DMS114 treated with DMSO at 0.1 percent for 48 hours (cell line): Measurements from ENCODE around the gene PRTN3.

Experiments used
- DNase-seq: peaks from one replicate; lab custom pipeline; 2025; ENCODE audit not compliant: unreplicated experiment; lab: John Stamatoyannopoulos, UW

The PRTN3 gene, protein sequence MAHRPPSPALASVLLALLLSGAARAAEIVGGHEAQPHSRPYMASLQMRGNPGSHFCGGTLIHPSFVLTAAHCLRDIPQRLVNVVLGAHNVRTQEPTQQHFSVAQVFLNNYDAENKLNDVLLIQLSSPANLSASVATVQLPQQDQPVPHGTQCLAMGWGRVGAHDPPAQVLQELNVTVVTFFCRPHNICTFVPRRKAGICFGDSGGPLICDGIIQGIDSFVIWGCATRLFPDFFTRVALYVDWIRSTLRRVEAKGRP

DNA sequence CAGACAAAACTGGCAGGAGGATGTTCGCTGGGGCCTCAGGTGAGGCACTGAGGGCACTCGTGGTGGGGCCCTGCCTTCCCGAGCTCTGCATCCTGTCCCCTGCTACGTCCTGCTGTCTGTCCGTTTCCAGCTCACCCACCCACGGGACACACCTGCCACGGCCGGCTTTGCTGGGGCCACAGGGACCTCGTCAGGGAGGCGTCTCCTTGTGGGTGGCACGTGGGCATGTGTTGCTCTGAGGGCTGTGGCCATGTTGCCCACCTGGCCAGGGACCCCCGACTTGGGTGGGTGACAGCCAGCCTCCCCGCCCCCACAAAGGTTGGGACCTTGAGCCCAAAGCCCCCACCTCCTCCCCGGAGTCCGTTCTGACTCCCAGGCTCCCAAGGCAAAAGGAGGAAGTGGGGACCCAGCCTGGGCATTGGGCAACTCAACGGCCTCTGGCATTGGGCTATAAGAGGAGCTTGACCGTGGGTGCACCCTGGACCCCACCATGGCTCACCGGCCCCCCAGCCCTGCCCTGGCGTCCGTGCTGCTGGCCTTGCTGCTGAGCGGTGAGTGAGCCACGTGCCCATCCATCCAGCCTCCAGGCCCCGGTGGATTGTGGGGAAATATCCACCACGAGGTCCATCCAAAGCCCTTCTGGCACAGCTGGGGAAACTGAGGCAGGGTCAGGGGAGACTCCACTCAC lies at the start of gene PRTN3:
Gene PRTN3 (plus strand): TSS at position 481 of the 688 bp plus-strand sequence. CDS start 10 bp downstream, at position 491.
- no peak for DNase-seq

DNA sequence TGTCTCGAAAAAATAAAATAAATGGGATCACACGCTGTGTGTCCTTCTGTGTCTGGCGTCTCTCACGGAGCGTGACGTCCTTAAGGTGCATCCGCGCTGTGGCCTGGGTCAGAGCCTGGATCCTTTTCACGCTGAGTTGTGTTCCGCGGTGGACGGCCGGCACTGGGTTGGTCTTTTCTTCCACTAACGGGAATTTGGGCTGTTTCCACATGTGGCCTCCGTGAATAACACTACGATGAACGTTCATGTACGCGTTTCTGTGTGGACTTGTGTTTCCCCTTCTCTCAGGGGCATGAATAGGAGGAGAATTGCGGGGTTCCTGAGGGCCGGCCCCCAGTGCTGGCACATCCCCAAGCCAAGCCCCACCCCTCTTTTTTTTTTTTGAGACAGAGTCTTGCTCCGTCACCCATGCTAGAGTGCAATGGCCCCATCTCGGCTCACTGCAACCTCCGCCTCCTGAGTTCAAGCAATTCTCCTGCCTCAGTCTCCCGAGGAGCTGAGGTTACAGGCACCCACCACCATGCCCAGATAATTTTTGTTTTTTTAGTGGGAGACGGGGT lies 49.7 kb upstream of the PRTN3 start:
- DNase-seq = no peak

DNA sequence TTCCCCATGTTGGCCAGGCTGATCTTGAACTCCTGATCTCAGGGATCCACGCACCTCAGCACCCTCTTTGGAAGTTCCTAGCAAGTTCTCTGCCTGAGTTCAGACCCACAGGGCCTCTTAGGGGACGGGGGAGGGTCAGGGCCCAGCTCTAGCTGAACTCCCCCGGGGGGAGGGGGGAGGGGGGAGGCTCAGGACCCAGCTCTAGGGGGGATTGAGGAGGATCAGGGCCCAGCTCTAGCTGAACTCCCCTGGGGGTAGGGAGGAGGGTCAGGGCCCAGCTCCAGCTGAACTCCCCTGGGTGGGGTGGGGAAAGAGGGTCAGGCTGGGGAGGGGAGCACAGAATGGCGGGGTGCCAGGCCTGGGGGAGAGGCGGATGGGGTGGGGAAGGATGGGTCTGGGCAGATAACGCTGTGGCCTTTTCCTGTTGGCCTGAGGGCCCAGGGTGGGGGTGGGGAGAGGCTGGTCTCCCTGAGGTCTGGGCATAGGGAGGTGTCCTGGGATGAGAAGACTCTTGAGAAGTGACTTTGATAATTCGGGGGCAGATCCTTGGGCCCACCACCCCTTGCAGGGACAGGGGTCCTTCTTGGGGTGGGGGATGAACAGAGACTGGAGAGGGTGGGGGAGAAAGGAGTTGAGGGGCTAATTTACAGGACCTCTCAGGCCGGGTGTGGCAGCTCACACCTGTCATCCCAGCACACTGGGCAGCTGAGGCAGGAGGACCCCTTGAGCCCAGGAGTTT lies 49.1 kb upstream of the PRTN3 start:
- DNase-seq = no peak

DNA sequence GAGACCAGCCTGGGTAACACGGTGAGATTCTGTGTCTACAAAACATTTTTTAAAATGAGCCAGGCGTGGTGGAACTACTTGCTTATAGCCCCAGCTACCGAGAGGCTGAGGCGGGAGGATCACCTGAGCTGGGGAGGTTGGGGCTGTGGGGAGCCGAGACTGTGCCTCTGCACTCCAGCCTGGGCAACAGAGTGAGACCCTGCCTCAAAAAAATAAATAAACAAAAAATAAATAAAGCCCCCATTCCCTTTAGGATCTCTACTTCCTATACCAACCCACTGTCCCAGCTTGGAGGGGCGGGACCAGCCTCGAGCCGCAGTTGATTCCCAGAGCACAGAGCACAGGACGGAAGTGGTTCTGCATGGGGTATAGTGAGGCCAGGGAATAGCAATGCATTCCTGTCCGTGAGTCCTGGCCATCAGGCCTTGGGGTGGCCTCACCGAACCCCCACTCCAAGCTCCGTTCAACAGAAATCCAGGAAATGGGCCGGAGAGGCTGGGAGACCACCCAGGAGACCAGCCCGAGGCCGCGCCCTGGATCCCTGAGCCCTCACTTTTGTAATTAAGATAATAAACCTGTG lies 48.4 kb upstream of the PRTN3 start:
- DNase-seq = no peak

DNA sequence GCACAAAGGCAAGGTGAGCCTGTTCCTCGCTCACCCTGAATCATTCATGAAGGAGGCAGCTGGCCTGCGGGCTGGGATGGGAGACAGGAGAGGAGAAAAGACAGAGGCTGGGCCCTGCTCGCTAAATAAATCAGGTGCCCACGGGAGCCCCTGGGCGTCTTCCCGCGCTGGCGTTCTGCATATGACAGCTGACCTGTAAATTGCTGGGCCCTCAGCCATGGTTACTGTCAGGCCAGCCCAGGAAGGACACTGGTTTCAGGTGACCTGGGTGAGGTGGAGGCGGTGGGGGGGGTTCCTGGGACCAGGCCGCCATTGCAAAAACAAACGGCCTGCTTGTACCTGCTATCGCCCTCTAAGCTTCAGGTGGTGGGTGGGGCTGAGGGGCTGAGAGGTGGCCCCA lies 47.0 kb upstream of the PRTN3 start:
- DNase-seq = no peak

DNA sequence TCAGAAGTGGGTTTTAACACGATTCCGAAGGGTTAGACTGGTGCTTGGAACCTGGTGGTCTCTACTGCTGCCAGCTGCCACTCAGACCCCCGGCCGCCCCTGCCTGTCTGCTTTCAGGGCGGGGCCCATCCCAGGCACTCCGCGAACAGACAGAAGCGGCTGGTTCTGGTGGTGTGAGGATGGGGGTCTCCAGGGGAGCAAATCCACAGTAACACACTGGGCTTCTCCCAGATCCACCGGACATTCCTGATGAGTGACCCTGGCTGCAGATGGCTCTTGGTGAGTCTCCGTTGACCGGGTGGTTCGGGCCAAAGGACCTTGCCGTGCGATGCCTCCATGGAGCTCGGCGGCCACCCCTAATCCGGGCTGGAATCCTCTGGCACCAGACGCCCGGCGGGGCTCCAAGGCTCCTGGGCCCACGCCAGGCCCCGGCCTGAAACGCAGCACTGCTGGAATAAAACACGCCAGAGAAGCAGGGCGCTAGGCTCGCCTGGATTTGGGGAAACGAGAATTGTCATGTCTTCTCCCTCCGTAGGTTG lies 45.7 kb upstream of the PRTN3 start:
- no peak for DNase-seq

DNA sequence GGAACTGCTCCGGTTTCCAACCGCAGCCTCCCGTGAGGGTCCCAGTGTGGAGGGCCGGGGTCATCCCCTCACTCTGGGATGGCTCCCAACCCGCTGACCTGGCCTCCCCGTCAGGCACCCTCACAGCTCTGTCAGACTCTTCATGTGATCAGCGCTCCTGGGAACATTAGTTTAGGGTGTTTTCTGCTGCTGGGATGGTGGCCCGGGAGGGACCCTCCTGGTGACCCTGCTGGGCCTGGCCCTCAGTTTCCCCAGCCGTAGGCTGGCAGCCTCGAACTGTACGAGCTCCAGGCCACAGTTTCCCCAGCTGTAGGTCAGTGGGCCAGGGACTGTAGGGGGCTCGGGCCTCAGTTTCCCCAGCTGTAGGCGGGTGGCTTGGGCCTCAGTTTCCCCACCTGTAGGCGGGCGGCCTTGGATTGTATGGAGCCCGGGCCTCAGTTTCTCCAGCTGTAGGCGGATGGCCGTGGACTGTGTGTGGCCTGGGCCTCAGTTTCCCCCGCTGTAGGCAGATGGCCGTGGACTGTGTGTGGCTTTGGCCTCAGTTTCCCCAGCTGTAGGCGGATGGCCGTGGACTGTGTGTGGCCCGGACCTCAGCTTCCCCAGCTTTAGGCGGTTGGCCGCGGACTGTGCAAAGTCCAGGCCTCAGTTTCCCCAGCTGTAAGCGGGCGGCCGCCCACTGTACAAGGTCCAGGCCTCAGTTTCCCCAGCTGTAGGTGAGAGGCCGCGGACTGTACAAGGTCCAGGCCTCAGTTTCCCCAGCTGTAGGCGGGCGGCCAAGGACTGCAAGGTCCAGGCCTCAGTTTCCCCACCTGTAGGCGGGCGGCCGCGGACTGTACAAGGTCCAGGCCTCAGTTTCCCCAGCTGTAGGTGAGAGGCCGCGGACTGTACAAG lies 44.9 kb upstream of the PRTN3 start:
- no peak for DNase-seq

DNA sequence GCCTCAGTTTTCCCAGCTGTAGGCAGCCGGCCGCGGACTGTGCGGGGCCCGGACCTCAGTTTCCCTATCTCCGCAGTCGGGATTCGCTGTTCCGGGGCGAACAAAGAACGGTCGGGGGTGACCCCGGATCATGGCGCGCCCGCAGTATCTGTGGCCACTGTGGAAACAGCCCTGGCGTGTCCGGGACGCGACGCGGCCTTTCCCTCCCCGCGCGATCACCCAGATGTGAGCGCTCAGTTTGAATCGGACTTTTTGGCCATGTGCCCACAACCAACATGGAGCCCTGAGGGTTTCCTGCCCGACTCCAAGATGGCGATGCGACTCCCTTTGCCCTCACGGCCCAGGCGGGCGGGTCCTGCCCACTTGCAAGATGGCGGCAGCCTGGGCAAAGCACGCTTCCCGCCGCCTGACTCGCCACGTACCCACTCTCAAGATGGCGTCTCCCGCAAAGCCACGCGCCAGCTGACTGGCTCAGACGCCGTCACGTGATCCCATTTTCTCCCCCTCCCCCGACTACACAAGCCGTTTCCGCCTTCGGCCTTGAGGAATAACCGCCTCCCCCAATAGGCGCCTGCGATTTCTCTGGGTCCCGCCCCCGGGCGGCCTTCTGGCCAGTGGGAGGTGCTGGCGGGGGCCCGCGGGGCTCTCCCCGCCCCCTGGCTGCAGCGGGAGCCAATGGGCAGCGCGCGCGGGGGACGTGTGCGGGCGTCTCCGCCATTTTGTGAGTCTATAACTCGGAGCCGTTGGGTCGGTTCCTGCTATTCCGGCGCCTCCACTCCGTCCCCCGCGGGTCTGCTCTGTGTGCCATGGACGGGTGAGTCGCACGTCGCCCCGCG lies 43.9 kb upstream of the PRTN3 start, which contains the start of gene PTBP1:
Gene PTBP1 (plus strand): TSS at position 761 of the 836 bp plus-strand sequence. CDS start 46 bp downstream, at position 807.
- peak; percentile 96 for DNase-seq

DNA sequence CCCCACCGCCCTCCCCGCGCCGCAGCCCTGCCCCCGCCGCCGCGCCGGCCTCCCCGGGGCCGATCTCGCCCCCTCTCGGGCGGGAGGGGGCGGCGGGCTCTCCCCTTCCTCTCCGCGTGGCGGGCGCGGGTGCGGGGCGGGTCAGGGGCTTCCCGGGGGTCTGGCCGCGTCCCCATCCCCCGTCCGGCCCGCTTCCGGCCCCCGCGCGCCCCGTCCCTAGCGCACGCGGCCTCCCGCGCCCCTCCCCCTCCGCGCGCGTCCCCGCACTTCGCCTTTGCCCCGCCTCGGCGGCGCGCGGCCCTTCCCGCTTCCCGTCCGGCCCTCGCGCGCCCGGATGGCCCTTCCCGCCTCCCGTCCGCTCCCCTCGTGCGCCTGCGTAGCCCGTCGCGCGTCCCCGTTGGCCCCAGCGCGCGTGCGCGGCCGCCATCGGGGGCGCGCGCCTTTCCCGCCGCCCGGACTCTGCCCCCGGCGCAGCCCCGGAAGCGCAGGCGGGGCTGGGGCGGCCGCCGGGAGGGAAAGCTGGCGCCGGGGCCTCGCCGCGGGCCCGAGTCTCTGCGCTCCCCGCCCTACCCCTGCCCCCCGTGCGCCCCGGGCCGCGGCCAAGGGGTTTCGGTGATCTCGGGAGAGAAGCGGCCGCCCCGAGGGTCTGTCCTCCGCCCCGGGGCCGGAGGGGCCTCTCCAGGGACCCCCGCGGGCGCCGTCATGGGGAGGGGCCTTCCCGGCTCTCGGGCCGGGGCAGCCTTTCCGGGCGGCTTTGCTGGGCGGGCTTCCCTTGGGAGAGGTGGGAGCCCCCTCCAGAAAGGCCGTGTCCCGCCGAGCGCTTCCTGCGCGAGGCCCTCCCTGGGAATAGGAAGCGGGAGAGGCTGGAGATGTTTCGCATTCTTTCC lies 43.0 kb upstream of the PRTN3 start:
- peak; percentile 32 for DNase-seq

DNA sequence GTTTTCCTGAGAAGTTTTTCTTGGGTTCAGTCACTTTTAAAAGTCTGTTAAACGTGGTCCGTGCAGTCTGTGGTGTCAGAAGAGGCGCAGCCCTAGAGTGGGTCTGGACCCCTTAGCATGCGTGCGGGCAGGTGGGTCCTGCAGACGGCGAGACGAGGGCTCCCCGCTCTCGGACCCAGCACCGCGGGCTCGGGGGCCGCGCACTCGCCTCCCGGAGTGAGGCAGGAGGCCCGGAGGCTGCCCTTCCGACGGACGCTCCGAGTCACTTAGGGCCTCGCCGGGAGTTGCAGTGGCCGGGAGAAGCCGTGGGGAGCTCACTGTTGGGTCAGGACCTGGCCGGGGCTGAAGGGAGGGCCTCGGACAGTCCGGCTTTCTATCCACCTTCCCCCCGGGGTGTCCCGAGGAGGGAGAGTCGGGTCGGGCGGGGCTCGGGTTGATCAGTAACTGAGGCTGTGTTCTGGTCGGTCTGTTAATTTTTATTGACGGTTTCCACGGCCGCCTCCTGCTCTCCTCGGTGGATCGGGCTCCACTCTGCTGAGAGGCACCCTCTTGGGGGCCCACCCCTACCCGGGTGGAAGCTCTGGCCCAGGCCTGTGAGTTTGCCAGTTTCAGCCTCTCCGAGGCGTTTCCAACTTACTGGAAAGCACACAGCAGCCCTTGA lies 42.3 kb upstream of the PRTN3 start:
- DNase-seq = no peak

DNA sequence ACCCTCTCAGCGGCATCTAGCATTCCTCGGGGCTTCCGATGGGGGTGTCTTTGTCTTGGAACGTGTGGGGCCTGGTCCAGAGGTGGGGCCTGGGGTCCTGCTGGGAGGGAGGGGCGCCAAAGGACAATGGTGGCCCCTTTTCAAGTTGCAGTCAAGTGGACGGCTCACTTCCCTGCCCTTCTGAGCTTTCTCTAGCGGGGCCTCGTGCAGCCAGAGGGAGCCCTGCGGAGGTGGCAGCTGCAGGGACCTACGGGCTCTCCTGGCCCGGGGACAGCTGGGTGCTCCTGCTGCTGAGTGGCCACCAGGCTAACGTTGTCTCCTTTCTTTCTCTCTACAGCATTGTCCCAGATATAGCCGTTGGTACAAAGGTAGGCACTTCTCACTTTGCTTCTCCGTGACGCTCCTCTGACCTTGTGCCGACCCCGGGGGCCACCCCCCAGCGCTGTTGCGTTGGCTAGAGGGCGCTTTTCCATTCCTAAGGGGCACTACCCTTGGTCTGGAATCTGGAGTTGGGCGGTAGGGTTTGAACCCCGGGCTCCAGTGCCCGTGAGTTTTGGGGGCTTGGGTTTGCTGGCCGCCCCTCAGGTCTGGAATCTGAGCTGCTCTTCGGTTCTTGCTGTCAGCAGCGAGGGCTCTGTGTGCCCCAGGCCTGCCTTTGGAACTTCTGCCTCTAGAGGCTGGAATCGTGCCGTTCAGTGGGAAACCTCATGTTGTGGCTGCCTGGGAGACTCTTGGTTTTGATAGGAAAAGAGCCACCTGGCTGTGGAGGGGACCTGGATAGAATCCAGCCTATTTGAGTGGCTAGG lies 41.5 kb upstream of the PRTN3 start:
- peak; percentile 5 for DNase-seq

DNA sequence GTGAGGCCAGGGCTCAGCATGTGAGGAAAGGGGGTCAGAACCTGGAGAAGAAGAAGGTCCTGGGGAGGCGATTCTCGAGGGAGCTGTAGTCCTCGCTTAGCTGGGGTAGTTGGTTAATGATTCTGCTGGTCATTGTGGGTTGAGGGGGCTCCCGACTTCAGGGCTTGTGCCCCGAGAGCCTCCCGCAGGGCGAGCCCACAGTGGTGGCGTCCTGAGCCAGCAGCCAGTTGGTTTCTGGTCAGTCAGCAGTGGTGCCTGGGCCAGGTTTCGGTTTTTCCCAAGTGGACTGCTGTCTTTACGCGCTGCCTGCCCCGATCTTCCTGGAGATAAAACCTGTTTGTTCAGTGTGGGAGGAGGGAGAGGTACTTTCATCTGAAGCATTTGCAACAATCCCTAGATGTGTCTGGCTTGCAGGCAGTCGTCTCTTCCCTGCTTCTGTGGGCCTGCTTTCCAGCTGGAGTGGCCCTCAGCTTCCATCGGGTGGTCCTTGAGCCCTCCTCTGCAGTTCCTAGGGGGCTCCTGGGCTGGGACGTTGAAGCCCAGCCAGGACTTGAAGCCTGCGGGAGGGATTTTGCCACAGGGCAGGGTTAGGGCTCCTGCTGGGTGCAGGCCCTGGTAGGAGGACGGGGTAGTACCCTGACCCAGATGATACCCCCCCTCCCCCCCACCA lies 40.3 kb upstream of the PRTN3 start:
- no peak for DNase-seq

DNA sequence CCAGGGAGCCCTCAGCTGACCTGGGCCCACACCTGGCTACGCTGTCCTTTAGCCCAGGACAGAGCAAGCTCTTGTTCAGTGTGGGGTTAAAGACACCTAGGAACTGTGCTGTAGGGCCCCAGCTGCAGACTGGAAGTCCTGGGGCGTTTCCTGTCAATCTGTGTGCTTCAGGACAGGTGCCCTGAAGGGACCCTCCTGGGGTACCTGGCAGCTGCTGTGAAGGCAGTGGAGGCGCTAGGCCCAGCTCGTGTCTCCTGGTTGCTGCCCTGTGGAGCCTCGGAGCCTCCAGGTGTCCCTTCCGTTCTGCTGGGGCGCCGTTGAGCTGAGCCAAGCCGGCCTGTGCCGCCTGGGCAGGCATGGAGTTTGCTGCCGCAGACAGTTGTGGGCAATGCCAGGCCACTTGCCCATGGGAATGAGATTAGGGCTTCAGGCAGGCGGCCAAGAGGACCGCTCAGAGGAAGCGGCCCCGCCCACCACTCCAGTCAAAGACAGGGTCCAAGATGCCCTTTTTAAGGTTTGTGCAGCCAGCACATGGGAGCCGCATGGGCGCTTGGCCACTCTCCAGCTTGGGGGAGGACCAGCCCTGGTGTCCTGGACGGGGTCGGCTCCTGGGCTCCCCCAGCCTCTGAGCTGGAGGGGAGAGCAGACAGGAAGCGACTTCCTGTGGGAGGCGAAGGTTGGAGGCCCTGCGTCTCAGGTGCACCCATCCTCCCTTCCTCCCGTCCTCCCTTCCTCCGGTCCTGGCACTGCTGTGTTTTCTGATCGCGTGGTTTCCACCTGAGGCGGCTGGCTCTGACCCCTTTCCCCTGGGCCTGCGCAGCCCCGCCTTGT lies 39.6 kb upstream of the PRTN3 start:
- DNase-seq = no peak

DNA sequence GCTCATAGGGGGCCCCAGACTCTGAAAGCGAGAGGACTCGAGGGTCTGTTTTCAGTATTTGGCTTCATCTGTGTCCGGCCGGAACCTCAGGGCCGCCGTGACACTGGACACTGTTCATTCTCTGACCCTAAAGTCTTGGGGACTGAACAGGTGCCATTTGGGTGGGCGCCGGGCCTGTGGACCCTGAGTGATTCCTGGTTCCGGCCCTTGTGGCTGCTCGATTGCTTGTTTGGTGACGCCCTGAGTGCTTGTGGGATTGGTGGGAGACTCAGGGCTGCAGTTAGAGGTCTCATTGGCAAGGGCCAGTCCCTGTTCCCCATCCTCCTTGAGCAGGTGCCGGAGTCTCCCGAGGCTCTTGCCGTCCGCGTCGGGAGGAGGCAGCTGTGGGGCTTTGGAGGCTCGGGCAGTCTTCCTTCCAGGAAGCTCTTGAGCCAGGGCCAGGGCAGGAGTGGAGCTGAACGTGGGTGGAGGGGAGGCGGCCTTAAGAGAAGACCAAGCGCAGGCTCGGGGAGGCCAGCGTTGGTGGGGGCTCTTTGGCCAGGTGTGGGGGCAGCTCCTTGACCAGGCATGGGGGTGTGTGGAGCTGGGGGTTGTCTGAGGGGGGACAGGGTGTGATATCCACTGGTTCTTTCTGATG lies 38.8 kb upstream of the PRTN3 start:
- no peak for DNase-seq
